ENCODE data around the gene CITED1. TPM values are rescaled to one million over a fixed set of nuclear protein-coding genes. Genes with fewer than 3 reads are reported as not detected.

The CITED1 gene
- total RNA-seq, 1 experiment from 2014 or later = 2.8 TPM

- TF ChIP-seq CEBPB (IDR thresholded peaks at IDR 0.05; ENCODE audit: low read depth) (no peak), TCF7L2 (IDR thresholded peaks at IDR 0.05; ENCODE audit: borderline replicate concordance, extremely low read depth, insufficient read depth, insufficient read length) (no peak), EZH2 (IDR thresholded peaks at IDR 0.05) (no peak), RAD21 (IDR thresholded peaks at IDR 0.05; ENCODE audit: low read depth) (no peak), JUND (IDR thresholded peaks at IDR 0.05) (no peak)
- TF ChIP-seq, protein P1, sequence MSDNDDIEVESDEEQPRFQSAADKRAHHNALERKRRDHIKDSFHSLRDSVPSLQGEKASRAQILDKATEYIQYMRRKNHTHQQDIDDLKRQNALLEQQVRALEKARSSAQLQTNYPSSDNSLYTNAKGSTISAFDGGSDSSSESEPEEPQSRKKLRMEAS (IDR thresholded peaks at IDR 0.05) = no peak
Measured at GRCh38 chrX:72262077-72262476, 43.6 kb downstream of the CITED1 start (continued).

DNA sequence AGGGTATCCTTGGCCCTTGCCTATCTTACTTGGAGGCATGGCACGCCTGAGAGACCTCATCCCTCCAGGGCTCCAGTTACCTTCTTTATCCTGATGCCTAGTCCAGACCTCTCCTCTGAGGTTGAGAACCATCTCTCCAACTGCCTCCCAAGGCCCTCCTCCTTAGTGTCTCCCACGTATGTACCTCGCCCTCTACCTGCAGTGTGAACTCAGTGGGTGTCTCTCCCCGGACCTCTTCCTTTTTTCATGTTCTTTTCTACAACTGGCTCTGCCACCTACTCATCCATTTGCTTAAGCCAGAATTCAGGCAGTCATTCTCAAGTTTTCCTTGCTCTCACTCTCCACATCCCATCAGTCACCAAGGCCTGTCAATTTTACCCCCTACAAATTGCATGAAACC is 45.3 kb downstream of the CITED1 start:
- DNase-seq (ENCODE audit: low read depth, low spot score) (no peak), ATAC-seq (no peak)
- Histone ChIP-seq H3K4me2 (ENCODE audit: low read length) (no peak overlapping the region), H3K36me3 (ENCODE audit: control insufficient read depth in 1 of 2, insufficient read depth in 2 of 2, low read length in 2 of 2) (no peaks in the 10 kb centered on the region), H3K9me2 (ENCODE audit: insufficient read depth) (no peaks in the 10 kb centered on the region), H2AFZ (ENCODE audit: low read depth, low read length, poor library complexity, severe bottlenecking) (no peak overlapping the region), H3K79me2 (ENCODE audit: insufficient read depth, low read length) (no peaks in the 10 kb centered on the region), H3K27ac (ENCODE audit: low read depth, low read length) (no peak overlapping the region), H4K20me1 (ENCODE audit: insufficient read depth) (no peaks in the 10 kb centered on the region), H3K4me3 (replicated peaks in 1 of 2; ENCODE audit: low read depth in 1 of 2, low read length in 2 of 2) (no peak overlapping the region), H3K9ac (ENCODE audit: low read length) (no peak overlapping the region), H3K4me1 (ENCODE audit: control insufficient read depth in 1 of 2, insufficient read depth in 2 of 2, low read length in 2 of 2) (peaks cover 0 to 9% of the 10 kb centered on the region in 2 experiments; a peak in 2 of 4 replicates), H3K9me3 (ENCODE audit: control insufficient read depth in 1 of 2, insufficient read depth in 1 of 2, low read depth in 1 of 2, low read length in 2 of 2) (no peaks in the 10 kb centered on the region), H3K27me3 (ENCODE audit: insufficient read depth, low read length) (no peaks in the 10 kb centered on the region)
- intact Hi-C loops (cut with micrococcal nuclease) = no loop called here
- no TSS peak for BruUV-seq (replicated peaks)
- ChIA-PET POLR2A (no interaction called here), RAD21 (ENCODE audit: low non-redundant PET in 1 of 2, low total read pairs in 2 of 2, uncharacterized antibody in 2 of 2, unreplicated experiment in 2 of 2) (no interaction called here), CTCF (no interaction called here)
- TF ChIP-seq POLR2AphosphoS5 (IDR thresholded peaks at IDR 0.05; ENCODE audit: low read depth, low read length) (no peak), EZH2phosphoT487 (IDR thresholded peaks at IDR 0.05; ENCODE audit: borderline replicate concordance) (no peak), ELF1 (IDR thresholded peaks at IDR 0.05; ENCODE audit: borderline replicate concordance, low read depth) (no peak), FOSL1 (IDR thresholded peaks at IDR 0.05; ENCODE audit: low read depth) (no peak), CEBPB (IDR thresholded peaks at IDR 0.05; ENCODE audit: low read depth) (no peak)

DNA sequence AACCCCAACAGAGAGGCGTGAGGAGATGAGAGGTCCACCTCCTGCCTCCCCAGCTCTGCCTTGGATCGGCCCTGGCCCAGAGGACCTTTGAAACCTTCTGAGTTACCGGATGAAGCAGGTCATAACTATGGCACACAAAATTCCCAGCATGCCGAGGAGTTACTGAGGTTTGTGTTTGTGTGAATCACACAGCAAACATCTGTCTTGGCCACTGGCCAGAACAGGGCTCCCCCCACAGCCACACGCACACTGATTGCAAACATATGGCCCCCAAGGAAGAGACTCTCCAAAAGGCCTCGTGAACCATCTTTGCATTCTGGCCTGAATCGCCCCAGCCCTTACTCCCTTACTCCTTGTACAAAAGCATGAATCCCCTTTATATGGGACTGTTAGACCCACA is 47.5 kb downstream of the CITED1 start:
- no peak overlapping the region for H3K4me3 ChIP-seq (replicated peaks in 1 of 2; ENCODE audit: low read depth in 1 of 2, low read length in 2 of 2)
- RAD21 ChIA-PET (ENCODE audit: low non-redundant PET in 1 of 2, low total read pairs in 2 of 2, uncharacterized antibody in 2 of 2, unreplicated experiment in 2 of 2) = no interaction called here
- H2AFZ ChIP-seq (ENCODE audit: low read depth, low read length, poor library complexity, severe bottlenecking) = no peak overlapping the region
- no peaks in the 10 kb centered on the region for H3K9me3 ChIP-seq (ENCODE audit: control insufficient read depth in 1 of 2, insufficient read depth in 1 of 2, low read depth in 1 of 2, low read length in 2 of 2)
- POLR2A ChIA-PET = no interaction called here
- no TSS peak for BruUV-seq (replicated peaks)
- H3K9me2 ChIP-seq (ENCODE audit: insufficient read depth) = no peaks in the 10 kb centered on the region
- no peaks in the 10 kb centered on the region for H3K36me3 ChIP-seq (ENCODE audit: control insufficient read depth in 1 of 2, insufficient read depth in 2 of 2, low read length in 2 of 2)
- peak; percentile 58 for ATAC-seq
- peaks cover 0 to 9% of the 10 kb centered on the region in 2 experiments; a peak in 2 of 4 replicates for H3K4me1 ChIP-seq (ENCODE audit: control insufficient read depth in 1 of 2, insufficient read depth in 2 of 2, low read length in 2 of 2)
- no peaks in the 10 kb centered on the region for H3K79me2 ChIP-seq (ENCODE audit: insufficient read depth, low read length)
- CTCF ChIA-PET = no interaction called here
- no peaks in the 10 kb centered on the region for H4K20me1 ChIP-seq (ENCODE audit: insufficient read depth)
- DNase-seq (ENCODE audit: low read depth, low spot score) = no peak
- no peaks in the 10 kb centered on the region for H3K27me3 ChIP-seq (ENCODE audit: insufficient read depth, low read length)
- H3K27ac ChIP-seq (ENCODE audit: low read depth, low read length) = no peak overlapping the region
- peak overlapping the region; percentile 25 for H3K4me2 ChIP-seq (ENCODE audit: low read length)
- no peak overlapping the region for H3K9ac ChIP-seq (ENCODE audit: low read length)
- intact Hi-C loops (cut with micrococcal nuclease) = no loop called here
- no peak for TF ChIP-seq POLR2A (IDR thresholded peaks at IDR 0.05; ENCODE audit: borderline replicate concordance, extremely low read depth, insufficient read depth, insufficient read length)
- no peak for TF ChIP-seq CEBPB (IDR thresholded peaks at IDR 0.05; ENCODE audit: low read depth)
- TF ChIP-seq, protein P2, sequence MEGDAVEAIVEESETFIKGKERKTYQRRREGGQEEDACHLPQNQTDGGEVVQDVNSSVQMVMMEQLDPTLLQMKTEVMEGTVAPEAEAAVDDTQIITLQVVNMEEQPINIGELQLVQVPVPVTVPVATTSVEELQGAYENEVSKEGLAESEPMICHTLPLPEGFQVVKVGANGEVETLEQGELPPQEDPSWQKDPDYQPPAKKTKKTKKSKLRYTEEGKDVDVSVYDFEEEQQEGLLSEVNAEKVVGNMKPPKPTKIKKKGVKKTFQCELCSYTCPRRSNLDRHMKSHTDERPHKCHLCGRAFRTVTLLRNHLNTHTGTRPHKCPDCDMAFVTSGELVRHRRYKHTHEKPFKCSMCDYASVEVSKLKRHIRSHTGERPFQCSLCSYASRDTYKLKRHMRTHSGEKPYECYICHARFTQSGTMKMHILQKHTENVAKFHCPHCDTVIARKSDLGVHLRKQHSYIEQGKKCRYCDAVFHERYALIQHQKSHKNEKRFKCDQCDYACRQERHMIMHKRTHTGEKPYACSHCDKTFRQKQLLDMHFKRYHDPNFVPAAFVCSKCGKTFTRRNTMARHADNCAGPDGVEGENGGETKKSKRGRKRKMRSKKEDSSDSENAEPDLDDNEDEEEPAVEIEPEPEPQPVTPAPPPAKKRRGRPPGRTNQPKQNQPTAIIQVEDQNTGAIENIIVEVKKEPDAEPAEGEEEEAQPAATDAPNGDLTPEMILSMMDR (IDR thresholded peaks at IDR 0.05 in 2 of 3, conservative IDR thresholded peaks at IDR 0.05 in 1 of 3; ENCODE audit: borderline replicate concordance in 1 of 3, insufficient read depth in 1 of 3, low read depth in 2 of 3, low read length in 2 of 3) = no peak
- TF ChIP-seq EZH2phosphoT487 (IDR thresholded peaks at IDR 0.05; ENCODE audit: borderline replicate concordance) = no peak
- no peak for TF ChIP-seq EGR1 (IDR thresholded peaks at IDR 0.05; ENCODE audit: low read depth)
- TF ChIP-seq ZBTB33 (IDR thresholded peaks at IDR 0.05; ENCODE audit: extremely low read depth, insufficient replicate concordance, low read length) = no peak
- no peak for TF ChIP-seq TCF7L2 (IDR thresholded peaks at IDR 0.05; ENCODE audit: borderline replicate concordance, extremely low read depth, insufficient read depth, insufficient read length)
- no peak for TF ChIP-seq RAD21 (IDR thresholded peaks at IDR 0.05; ENCODE audit: low read depth)
- no peak for TF ChIP-seq YY1 (IDR thresholded peaks at IDR 0.05; ENCODE audit: extremely low read depth, insufficient replicate concordance, low read depth, low read length)
- no peak for TF ChIP-seq SP1 (IDR thresholded peaks at IDR 0.05; ENCODE audit: low read depth)
